Endometrial microvascular endothelial cells (primary cell): ENCODE measurements around the gene OPCML. TPM values are rescaled to one million over a fixed set of nuclear protein-coding genes. Genes with fewer than 3 reads are reported as not detected.

Experiments used
- in situ Hi-C: cut with HindIII; loops from 2 replicates; pipeline ENCODE4 v1.10.0; 2017; ENCODE audit warnings: low sequenced_read_pairs, low pct_unique_long_range_greater_than_20kb; ENCODE audit errors: inconsistent ontology term
- total RNA-seq: library from RNA; depleted of rRNA; stranded (reverse); fragments of >200 nt; gene quantifications from one replicate; pipeline ENCODE4 v1.2.3, GENCODE V29; 2015; ENCODE audit errors: inconsistent ontology term

OPCML gene
- total RNA-seq, 1 donor from 2014 or later, result not detected

DNA sequence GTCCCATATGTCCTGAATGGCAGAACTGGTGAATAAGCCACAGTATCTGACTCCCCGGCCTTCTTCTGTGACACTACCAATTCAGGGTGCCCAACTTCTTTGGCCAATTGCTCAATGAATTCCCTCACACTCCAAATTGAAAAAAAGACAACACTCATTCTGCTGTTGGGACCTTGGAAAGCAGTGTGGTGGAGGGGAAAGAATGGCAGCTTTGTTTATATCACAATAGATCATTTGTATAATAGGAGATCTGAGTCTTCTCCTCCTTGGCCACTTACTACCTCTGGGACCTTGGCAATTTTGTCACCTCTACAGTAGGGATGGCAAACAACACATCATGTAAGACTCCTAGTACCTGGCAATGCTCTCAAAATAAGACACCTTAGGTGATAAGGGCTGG is 64.6 kb downstream of the OPCML start:
- in situ Hi-C loops, result no loop called here

DNA sequence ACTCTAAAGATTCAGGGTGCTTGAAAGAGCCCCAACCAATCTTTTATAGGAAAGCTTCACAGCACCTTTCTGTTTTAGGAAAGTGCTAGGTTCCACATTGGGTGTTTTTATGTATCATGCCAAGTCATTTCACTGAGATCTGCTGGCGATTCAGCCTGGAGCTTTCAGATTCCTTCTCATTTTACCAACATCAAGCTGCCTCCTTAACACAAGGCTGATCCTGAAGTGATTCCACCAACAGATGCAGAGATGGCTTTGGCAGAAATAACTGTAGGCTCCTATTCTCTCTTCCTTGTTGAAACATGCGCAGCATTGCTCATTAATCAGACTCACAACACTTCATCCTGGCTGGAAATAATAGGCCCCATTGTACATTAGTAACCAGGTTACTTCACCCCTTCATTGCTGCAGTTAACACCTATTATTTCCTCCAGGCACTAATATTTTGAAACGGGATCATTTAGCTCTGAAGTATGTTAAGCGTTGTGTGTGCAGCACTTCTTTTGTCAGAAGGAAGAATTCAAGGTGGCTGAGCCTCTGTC is 89.0 kb downstream of the OPCML start:
- in situ Hi-C loops, result no loop called here

DNA sequence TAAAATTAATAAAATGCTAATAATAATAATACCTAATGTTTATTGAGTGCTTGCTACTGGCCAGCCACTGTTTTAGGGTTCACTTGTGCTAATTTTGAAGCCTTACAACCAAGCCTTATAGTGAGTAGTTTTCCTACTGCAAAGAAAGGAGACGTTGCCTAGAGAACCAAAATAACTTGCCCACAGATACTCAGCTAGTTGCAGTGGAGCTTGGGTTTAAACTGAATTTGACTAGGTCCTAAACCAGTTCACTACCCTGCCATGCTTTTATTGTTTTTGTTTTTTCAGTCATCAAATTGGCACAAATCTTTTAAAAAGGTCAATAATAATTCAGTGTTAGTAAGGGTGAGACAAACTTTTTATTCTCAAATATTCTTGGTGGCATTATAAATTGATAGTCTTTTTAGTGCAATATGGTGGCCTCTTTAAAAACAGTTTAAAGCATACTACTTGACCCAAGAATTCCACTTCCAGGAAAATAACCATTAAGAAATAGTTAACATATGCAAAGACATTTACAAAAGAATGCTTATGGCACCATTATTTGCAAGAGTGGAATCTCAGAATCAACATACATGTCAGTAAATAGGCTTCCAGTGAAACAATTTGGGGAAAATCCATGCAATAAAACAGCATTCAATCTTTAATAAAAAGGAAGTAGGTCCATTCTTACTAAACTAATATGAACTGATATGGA is 90.2 kb downstream of the OPCML start:
- in situ Hi-C loops, result no loop called here

DNA sequence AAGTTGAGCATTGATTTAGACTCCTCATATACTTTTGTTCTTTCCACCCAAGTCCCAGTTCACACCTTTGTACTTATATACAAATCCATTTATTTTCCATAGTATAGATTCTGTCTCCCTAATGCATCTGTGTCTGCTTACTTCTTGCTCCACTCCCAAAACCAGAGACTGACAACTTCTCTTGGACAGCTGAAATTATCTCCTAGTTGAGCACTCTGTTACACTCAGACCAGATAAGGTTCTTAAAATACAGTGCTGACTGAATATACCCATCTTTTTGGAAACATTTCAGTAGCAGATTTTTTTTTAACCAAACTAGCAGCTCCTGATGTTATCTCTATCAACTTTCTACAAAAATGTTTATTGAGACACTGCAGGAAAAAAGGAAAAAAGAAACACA is 106.3 kb downstream of the OPCML start:
- in situ Hi-C loops, result no loop called here

DNA sequence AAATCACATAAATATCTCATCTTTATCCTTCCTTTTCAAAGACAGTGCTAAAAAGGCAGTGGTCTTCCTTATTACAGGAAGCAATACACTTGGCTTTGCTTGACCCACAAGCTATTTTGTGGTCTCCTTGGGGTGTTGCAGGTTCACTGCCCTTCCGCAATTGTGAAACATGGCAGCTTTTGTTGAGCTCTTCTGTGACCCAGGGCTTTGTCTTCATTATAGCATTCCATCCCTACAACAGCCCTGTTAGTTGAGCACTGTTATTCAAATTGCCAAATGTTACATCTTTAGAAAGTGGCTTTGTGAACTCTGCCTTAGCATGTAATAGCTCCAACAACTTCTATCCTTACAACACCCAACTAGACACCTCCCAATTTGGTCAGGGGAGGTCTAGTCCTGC is 107.1 kb downstream of the OPCML start:
- in situ Hi-C loops, result no loop called here

DNA sequence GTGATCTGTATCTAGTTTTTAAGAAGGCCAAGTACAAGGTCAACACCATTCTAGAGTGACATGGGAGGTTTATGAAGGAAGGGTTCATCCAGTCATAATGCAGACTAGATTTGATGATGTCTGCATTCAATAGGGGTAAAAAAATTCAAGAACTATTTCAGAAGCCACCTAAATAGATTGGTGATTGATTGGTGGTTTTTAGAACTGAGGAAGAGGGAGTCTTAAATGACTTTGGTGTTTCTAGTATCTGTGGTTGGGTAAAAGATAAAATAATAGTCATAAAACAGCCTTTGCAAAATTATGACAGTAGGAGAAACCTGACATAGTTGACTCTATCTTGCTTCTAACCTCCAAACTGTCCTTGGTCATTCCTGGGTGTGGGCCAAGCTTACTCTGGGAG is 114.1 kb downstream of the OPCML start:
- in situ Hi-C loops, result no loop called here

DNA sequence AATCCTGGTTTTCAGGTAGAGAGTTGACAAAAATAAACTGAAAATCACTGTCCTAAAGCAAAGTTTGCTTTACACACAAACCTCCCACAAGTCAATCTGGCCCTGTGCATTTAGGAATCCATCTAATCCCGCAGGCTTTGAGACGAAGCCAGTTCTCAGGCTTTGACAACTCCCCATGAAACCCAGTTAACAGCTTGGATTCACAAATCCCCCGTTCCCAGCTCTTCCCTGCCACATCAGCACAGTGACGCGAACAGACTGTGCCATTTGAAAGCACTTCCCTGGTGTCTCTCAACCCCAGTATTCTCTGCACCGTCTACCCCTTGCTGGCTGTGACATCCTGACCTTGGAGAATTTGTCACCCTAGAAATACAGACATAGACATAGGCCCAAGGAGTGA is 117.8 kb downstream of the OPCML start:
- in situ Hi-C loops, result no loop called here

DNA sequence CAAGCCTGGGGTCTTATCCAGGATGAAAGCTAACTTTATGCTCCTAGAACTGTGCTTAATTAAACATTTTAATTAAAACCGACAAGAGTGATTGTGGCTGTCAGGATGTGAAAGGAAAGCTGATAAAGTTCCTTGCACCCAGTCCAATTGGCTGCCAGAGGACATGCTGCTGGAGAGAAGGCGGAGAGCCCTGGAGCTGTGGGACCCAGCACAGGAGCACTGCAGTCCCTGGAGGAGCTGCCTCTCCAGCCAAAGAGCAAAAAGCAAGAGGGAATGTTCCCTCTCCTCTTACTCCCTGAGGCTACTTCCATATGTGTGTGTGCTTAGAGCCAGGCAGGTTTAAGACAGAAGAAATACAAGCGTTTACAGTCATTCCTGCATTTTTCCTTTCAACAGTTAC is 118.6 kb downstream of the OPCML start:
- in situ Hi-C loops, result no loop called here

DNA sequence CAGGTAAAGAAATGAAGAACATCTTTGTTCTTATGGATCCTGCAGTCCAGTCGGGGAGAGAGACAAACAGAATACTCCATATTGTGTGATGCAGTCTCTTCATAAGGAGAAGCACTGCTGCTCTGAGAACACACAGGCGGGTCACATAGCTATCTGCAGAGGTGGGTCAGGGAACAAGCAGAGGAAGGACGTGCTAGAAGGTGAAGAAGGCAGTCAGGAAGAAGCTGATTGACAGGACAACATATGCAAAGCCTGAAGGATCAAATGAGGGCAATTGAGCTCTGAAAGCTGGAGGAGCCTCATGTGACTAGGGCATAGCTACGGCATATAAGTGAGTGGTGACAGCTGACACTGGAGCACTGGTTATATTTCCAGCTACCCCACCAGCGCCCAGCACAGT is 122.5 kb downstream of the OPCML start:
- in situ Hi-C loops, result no loop called here

DNA sequence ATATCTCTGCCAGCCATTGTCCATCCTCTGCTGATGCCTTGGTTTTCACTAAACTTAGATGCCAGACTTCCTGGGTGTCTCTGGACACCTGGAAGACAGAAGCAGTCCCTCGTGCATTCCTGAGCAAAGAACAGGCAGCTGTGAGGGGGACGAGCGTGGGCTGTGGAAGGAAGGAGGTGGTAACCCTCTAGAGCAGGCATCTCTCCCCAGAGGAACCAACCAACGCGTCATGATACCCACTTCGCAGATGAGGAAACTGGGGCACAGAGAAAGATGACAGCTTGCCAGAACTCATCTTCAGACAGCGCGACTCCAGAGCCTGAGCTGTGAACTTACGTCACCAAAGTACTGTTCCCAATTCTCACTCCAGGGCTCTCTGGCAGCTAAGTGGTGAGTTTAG is 123.4 kb downstream of the OPCML start:
- in situ Hi-C loops, result no loop called here

DNA sequence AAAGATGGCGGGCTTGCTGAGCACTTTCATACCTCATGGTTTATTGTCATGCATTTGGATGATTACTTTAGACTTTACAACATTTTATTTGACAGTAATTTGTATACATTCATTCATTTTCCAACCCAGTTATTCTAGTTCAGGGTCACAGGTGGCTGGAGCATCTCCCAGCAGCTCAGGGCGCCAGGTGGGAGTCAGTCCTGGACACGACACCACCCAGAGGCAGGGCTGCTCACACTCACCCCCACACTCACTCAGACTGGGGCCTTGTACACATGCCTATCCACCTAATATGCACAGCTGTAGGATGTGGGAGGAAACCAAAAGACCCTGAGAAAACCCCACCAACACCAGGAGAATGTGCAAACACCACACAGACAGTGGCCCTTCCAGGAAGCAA is 123.9 kb downstream of the OPCML start:
- in situ Hi-C loops, result no loop called here

DNA sequence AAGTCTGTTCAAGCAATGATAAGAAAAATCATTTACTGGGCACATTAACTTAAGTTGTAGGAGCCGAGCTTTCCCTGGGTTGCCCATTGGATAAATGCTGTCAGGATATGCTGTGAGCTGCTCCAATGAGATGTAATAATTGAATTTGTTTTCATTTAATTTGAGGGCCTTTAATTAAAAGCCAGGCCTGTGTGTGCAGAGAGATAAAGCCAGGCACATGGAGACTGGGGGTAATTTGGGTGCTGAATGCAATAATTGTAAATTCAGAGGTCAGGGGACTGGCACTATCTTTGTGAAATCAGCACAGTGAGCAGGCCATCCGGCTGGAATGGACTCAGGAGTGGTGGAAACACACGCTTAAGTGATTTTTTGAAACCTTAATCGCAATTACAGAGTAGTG is 125.8 kb downstream of the OPCML start:
- in situ Hi-C loops, result no loop called here

DNA sequence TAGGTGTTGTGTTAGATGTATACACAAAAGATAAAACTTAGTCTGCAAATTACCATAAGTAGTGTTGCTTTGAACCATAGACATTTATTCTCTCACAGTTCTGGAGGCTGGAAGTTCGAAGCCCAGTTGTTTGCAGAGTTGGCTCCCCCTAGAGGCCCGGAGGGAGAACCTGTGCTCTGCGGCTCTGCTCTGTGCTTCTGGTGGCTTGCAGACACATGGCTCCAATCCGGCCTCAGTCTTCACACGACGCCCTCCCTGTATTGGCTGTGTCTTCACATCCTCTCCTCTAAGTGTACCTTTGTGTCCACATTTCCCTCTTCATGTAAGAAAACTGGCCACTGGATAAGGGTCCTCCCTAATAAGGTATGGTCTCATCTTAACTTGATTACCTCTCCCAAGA is 128.4 kb downstream of the OPCML start:
- in situ Hi-C loops, result no loop called here

DNA sequence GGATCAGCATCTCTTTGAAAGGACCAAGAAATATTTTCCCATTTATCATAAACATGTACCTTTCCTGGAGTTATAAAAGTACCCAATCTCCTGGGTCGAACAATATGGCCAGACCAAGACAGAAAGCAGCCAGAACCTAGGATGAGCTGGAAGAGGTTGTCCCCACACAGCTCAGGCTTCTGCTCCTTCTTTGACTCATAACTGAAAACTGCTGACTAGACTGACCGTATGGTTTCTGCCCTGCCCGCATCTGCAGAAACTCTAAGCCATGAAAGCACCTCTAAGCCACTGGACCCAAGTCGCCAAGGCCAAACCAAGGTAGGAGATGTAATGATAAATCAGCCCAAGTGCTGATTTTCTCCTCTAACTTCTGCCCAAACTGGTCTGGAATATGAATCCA is 129.8 kb downstream of the OPCML start:
- in situ Hi-C loops, result no loop called here

DNA sequence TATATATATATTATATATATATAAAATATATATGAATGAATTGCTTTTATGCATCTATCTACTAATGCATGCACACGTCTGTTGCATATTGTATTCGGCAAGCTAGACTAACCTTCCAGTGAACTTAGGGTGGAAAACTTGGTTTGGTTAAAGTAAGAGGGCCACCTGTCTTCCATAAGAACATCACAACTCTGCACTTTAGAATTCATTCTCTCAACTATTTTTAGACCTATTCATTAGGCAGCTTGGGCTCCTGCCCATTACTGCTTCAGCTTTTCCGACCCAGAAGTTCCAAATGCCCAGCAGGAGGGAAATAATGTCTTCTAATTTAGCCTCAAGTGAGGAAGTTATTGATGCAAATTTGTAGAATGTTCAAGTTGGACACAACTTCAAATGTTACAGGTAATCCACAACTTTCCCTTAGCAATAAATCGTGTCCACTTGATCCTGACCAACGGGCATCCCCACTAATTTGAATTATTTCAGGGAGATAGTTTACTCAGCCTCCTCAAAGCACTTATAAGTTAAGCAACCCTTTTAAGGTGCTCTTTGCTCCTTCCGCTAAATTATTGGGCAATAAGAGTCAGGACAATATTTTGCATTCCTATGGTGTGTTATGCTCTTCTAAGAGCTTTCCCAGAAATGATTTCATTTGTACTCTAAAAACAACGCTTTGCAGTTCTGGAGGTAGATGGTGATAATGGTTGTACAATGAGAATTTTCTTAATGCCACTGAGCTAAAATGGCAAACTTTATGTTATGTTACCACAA is 132.3 kb downstream of the OPCML start:
- in situ Hi-C loops, result no loop called here

DNA sequence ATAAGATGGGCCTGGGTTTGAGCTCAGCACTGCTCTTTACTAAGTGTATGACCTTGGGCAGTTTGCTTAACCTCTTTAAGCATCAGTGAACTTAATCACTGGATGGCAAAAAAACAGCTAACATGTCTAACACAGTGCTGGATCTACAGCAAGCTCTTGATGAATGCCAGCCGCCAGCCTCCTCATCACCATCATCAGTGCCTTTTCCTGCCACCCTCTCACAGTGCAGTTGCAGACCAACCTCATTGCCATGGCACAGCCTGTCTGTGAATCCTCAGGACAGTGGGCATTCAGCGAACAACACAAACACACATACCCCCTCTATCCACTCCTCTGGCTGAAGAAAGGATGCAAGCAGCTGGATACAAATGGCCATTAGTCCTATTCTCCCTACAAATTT is 133.0 kb downstream of the OPCML start:
- in situ Hi-C loops, result no loop called here

DNA sequence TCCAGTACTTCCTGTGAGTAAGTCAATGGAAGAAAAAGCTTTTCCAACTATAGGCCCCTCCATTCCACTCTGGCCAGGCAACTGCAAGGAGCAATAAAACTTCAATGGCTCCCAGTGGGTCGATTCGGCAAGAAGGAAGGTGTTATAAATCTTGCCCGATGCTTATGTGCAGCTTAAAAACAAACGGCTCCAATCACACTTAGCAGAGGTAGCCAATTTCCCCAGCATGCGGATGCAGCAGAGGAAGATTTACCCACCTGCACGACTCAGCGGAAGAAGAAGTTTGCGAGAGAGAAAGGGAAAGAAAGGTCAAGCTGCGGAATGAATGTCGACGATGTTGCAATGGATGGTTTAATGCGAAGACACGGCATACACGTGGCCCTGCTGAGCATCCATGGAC is 141.5 kb downstream of the OPCML start:
- in situ Hi-C loops, result no loop called here

DNA sequence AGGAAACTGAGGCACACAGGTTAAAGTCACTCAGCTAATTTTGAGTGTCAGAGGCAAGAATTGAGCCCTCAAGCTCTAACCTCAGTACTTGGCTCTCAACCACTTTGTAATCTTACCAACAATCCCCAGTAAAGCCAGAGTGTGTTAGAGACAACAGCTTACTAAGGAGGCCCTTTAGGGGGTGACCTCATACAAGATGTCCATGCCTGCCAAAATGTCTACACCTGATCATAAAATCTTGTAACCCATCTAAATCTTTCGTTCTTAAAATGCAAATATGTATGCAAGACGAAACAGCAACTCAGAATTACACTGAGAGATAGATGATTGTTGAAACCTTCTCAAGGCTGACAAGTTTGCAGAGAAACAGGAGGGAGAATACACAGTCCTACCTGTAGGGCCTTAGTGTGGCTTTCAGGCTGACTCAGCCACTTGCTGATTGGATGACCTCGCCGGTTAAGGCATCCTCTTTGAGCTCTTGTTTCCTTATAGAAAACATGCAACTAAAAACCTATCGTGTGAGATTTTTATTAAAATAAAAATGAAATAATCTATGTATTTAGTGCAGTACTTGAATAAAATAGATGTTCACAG is 143.2 kb downstream of the OPCML start:
- in situ Hi-C loops, result no loop called here

DNA sequence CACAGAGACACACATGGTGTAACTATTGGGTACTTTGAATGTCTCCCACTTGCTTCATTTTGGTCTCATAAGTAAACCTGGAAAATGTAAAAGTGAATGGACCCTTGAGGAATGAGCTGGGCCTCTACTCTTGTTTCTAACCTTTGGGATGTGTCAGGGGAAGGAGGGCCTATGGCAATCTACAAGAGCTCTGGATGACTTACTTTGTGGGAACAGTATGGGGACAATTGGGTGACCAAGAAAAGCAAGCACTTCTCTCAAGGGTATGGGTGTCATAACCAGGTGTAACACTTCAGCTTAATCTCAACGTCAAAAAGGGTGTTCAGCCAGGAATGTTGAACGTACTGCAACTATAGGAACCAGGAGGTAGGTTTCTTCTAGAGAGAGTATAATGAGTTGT is 144.0 kb downstream of the OPCML start:
- in situ Hi-C loops, result no loop called here

DNA sequence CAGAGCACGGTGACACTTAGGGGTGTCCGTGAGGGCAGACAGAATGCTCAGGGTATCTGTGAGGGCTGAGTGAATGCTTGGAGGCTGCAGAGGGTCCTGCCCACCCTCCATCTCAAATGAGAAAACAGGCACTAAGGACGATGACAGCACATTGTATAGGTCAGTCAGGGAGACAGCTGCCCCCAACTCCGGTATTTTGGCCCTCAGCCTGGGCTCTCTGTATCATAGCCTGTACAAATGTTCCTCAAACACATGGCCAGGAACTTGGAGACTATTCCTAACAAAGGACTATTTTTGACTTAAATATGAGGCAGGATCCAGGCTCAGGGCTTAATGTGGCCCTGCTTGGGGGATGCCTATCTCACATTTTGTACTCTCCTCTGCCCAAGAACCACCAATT is 145.4 kb downstream of the OPCML start:
- in situ Hi-C loops, result no loop called here
